Gastrocnemius medialis (tissue), 4 donors: Measurements from ENCODE around the gene NARF.

Experiments
- POLR2A ChIP-seq, 2 donors: fragments of 450-650 bp; IDR thresholded peaks; one replicate each; pipeline ENCODE4 v1.6.1; 2017; ENCODE audit warnings: antibody characterized with exemption in 2 of 2, mild to moderate bottlenecking in 2 of 2, moderate library complexity in 2 of 2
- TF ChIP-seq, protein P1 (sequence below), 5 experiments: fragments of 450-650 bp in 3 of 5; fragments of 200-600 bp in 2 of 5; sonication (generic) in 2 of 5; IDR thresholded peaks in 4 of 5; conservative IDR thresholded peaks in 1 of 5; 1 replicate in 4 of 5; 2 replicates in 1 of 5; pipeline ENCODE4 v1.5.1; 2016 to 2019; ENCODE audit warnings: antibody characterized with exemption in 5 of 5, mild to moderate bottlenecking in 3 of 5, moderate library complexity in 3 of 5

DNA sequence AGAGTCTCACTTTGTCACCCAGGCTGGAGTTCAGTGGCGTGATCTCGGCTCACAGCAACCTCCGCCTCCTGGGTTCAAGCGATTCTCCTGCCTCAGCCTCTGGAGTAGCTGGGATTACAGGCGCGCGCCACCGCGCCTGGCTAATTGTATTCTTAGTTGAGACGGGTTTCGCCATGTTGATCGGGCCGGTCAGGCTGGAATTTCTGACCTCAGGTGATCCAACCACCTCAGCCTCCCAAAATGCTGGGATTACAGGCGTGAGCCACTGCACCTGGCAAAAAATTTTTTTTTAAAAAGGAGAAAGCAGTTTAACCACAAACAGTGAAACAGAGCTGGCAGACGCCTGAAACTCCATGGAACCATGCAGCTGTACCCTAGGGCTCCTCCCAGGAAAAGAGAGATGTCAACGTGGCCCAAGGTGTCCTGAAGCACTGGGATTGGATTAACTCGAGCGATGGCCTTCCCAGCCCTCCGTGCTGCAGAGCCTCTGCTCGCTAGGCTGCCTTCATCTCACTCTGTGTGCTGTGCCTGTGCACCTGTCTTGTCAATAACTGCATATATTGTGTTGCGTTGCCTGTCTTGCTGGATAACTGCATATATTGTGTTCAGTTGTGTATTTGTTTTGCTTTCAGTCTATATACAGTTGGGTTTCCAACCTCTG lies 31.4 kb downstream of the NARF start:
- TF ChIP-seq, protein P1, sequence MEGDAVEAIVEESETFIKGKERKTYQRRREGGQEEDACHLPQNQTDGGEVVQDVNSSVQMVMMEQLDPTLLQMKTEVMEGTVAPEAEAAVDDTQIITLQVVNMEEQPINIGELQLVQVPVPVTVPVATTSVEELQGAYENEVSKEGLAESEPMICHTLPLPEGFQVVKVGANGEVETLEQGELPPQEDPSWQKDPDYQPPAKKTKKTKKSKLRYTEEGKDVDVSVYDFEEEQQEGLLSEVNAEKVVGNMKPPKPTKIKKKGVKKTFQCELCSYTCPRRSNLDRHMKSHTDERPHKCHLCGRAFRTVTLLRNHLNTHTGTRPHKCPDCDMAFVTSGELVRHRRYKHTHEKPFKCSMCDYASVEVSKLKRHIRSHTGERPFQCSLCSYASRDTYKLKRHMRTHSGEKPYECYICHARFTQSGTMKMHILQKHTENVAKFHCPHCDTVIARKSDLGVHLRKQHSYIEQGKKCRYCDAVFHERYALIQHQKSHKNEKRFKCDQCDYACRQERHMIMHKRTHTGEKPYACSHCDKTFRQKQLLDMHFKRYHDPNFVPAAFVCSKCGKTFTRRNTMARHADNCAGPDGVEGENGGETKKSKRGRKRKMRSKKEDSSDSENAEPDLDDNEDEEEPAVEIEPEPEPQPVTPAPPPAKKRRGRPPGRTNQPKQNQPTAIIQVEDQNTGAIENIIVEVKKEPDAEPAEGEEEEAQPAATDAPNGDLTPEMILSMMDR (IDR thresholded peaks at IDR 0.05 in 4 of 5, conservative IDR thresholded peaks at IDR 0.05 in 1 of 5) = no peak
- no peak for TF ChIP-seq POLR2A (IDR thresholded peaks at IDR 0.05)
